Mucosa of rectum (tissue), 2 donors: Measurements from ENCODE around the gene FAM124B.

Source experiments
- H3K27ac ChIP-seq, 2 donors: one replicate each; pipeline ENCODE4 v1.7.0; 2013; ENCODE audit warnings: inconsistent platforms in 2 of 2, low read depth in 2 of 2, low read length in 2 of 2
- H3K27me3 ChIP-seq, 2 donors: one replicate each; pipeline ENCODE4 v1.7.0; 2013; ENCODE audit warnings: low read length in 2 of 2; ENCODE audit not compliant: control insufficient read depth in 2 of 2, insufficient read depth in 2 of 2
- H3K36me3 ChIP-seq, 2 donors: one replicate each; pipeline ENCODE4 v1.7.0; 2013; ENCODE audit warnings: low read length in 2 of 2; ENCODE audit not compliant: control insufficient read depth in 2 of 2, insufficient read depth in 2 of 2
- H3K4me1 ChIP-seq, 2 donors: one replicate each; pipeline ENCODE4 v1.7.0; 2013; ENCODE audit warnings: low read length in 2 of 2, mild to moderate bottlenecking in 1 of 2; ENCODE audit not compliant: control insufficient read depth in 2 of 2, insufficient read depth in 2 of 2
- H3K4me3 ChIP-seq, 2 donors: one replicate each; pipeline ENCODE4 v1.7.0; 2013; ENCODE audit warnings: low read length in 2 of 2
- H3K9ac ChIP-seq, 2 donors: one replicate each; pipeline ENCODE4 v1.7.0; 2013; ENCODE audit warnings: low read length in 2 of 2, low read depth in 1 of 2, mild to moderate bottlenecking in 1 of 2
- H3K9me3 ChIP-seq, 2 donors: one replicate each; pipeline ENCODE4 v1.7.0; 2013; ENCODE audit warnings: low read length in 2 of 2; ENCODE audit not compliant: control insufficient read depth in 2 of 2
- donor health status: healthy.
- donor health status: Normal muscosa, but diverticular disease.

Gene FAM124B

DNA sequence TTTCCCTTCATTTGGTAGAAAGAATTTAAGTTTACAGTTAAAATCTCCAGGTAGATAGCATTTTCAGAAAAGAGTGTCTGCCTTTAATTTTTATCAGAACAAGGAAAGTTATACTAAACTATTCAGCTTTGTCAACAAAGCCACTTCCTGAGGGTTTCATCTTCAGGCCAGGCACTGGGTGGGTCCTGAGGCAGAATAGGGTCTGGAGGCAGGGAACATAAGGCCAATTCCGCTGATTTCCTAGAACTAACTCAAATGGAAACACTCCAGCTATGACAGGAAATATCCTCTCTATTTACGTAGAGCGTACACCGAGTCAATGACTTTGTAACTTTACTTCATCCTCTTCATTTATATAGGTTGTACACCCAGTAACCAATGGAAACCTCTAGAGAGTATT is 32.7 kb upstream of the FAM124B start:
- no peaks in the 10 kb centered on the region for H3K27me3 ChIP-seq
- no peaks in the 10 kb centered on the region for H3K4me1 ChIP-seq
- no peak overlapping the region for H3K27ac ChIP-seq

DNA sequence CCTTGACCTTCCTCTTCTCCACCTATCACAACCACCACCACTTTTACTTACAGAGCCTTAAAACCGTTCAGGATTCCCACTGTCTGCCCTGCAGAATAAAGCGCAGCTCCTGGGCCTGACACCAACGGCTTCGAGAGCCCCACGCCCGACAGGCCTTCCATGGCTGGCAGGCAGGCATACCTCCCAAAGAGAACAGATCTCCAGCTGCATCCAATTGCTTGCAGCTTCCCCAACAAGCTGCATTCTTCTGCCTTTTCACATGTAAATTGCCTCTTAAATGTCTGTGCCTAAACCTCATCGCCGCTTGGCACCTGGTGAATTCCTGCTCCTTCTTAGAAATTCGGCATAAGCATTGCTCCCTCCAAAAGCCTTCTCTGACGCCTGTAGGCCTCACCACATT is 31.5 kb upstream of the FAM124B start:
- Histone ChIP-seq H3K4me3 (no peak overlapping the region), H3K36me3 (no peaks in the 10 kb centered on the region), H3K27ac (no peak overlapping the region), H3K27me3 (no peaks in the 10 kb centered on the region), H3K9ac (no peak overlapping the region), H3K9me3 (no peaks in the 10 kb centered on the region), H3K4me1 (no peaks in the 10 kb centered on the region)

More for the DNA sequence above, 32.7 kb upstream of the FAM124B start:
- Histone ChIP-seq H3K36me3 (no peaks in the 10 kb centered on the region), H3K9me3 (no peaks in the 10 kb centered on the region), H3K4me3 (no peak overlapping the region), H3K9ac (no peak overlapping the region)

DNA sequence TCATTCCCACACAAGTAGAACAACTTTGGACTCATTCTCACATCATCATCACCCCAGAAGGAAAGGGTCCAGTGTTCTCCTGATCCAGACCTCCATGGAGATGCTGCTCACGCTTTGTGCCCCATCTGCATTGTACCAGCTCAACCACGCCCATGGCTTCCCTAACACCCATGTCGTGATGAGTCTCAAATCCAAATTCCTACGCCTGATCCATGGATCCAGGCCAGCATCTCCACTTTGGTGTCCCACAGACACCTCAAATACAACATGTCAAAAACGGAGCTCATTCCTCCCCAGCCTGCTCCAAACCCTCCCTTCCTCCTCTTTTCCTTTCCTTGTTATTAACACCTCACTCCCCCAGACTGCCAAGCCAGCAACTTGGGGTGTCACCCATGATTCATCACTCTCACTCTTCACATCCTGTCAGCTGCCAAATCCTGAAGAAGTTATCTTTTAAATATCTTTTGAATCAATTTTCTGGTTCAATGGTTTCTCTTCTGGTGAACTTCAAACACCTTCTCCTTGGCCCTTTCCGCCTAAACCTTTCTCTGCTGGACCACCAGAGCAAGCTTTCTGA is 30.2 kb upstream of the FAM124B start:
- Histone ChIP-seq H3K9me3 (no peaks in the 10 kb centered on the region), H3K27ac (no peak overlapping the region), H3K36me3 (no peaks in the 10 kb centered on the region), H3K4me3 (no peak overlapping the region), H3K27me3 (no peaks in the 10 kb centered on the region), H3K9ac (no peak overlapping the region), H3K4me1 (no peaks in the 10 kb centered on the region)

DNA sequence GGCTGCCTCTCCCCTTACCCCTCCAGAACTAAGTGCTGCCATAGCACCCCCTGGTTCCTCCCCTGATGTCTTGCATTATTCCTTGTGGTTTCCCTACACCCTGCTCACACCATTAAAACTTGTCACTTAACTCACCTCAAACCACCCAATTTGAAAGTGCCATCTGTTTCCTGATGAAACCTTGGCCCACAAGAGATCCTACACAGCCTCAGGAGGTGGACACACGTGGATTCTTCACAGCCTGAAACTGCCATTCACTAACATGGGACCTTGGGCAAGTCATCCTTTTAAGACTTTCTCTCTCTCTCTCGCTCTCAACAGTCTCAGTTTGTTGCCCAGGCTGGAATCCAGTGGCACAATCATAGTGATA is 27.5 kb upstream of the FAM124B start:
- Histone ChIP-seq H3K36me3 (no peaks in the 10 kb centered on the region), H3K27me3 (no peaks in the 10 kb centered on the region), H3K4me1 (no peaks in the 10 kb centered on the region), H3K9ac (no peak overlapping the region), H3K4me3 (no peak overlapping the region), H3K27ac (no peak overlapping the region), H3K9me3 (no peaks in the 10 kb centered on the region)

DNA sequence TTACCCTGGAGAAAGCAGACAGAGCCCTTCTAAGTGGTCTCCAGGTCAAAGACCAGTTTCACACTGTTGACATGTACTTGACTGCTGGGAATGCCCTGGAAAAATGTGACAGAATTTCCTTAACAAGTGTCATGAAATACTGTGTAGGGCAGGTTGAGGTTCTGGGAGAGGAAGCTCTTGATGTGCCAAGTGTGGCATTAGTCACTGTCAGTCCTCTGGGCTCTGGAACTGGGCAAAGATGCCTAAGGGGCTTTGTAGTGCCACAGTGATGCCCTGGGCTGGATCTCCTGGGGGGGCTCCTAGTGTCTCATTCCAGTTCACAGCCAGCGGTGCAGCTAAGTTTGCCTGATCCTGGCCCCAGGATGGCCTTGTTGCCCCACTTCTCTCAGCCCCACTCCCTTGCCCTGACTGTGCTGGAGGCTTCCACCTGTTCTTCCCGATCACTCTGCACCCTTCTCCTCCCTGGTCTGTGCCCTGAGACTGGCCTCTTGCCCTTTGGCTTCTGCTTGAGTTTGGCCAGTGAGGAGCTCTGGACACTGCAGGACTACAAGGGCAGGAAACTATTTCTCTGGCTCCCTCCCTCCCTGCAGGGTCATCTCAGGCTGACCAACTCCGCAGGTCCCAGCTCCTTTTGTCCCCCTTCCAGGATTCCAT is 27.0 kb upstream of the FAM124B start:
- H3K4me3 ChIP-seq = no peak overlapping the region
- no peaks in the 10 kb centered on the region for H3K4me1 ChIP-seq
- H3K27ac ChIP-seq = no peak overlapping the region
- H3K9me3 ChIP-seq = no peaks in the 10 kb centered on the region
- H3K27me3 ChIP-seq = no peaks in the 10 kb centered on the region
- no peaks in the 10 kb centered on the region for H3K36me3 ChIP-seq
- no peak overlapping the region for H3K9ac ChIP-seq

DNA sequence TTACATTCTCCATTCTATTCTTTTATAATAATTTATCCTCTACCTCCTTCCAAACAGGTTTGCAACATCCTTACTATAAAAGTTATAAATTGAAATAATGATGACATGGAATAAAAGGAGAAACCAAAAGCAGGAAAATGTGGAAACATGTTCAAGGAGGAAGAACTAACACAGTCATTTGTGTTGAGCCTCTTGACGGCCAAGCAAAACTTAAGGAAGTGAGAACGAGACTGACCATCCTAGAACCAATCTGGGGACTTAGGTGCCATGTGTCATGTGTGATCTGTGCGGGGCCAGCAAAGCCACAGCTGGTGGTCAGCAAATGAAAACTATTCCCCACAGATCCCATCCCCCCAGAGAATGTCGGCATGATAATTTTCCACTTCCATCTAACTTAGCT is 25.6 kb upstream of the FAM124B start:
- Histone ChIP-seq H3K36me3 (no peaks in the 10 kb centered on the region), H3K27me3 (no peaks in the 10 kb centered on the region), H3K9ac (no peak overlapping the region), H3K4me3 (no peak overlapping the region), H3K27ac (no peak overlapping the region), H3K9me3 (no peaks in the 10 kb centered on the region), H3K4me1 (no peaks in the 10 kb centered on the region)

DNA sequence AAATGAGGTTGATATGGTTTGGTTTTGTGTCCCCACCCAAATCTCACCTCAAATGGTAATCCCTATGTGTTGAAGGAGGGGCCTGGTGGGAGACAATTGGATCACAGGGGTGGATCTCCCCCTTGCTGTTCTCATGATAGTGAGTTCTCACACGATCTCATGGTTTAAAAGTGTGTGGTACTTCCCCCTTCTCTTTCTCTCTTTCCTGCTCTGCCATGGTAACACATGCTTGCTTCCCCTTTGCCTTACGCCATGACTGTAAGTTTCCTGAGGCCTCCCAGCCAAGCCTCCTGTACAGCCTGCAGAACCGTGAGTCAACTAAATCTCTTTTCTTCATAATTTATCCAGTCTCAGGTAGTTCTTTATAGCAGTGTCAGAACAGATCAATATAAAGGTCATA is 24.7 kb upstream of the FAM124B start:
- Histone ChIP-seq H3K4me1 (no peaks in the 10 kb centered on the region), H3K27me3 (no peaks in the 10 kb centered on the region), H3K4me3 (no peak overlapping the region), H3K9ac (no peak overlapping the region), H3K27ac (no peak overlapping the region), H3K36me3 (no peaks in the 10 kb centered on the region), H3K9me3 (no peaks in the 10 kb centered on the region)

DNA sequence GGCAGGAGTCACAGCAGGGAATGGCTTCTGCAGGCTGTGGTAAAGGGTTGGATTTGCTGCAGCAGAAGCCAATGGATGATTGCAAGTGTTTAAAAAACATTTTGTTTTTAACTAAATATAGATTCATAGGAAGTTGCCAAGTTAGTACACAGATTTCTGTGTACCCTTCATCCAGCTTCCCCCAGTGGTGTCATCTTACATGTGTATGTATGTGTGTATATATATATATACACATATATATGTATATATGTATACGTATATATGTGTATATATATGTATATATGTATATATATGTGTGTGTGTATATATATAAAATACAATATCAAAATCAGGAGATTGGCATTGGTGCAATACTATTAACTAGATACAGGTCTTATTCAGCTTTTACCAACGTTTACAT is 19.2 kb upstream of the FAM124B start:
- no peaks in the 10 kb centered on the region for H3K4me1 ChIP-seq
- no peak overlapping the region for H3K9ac ChIP-seq
- no peak overlapping the region for H3K27ac ChIP-seq
- H3K27me3 ChIP-seq = no peaks in the 10 kb centered on the region
- no peak overlapping the region for H3K4me3 ChIP-seq
- H3K9me3 ChIP-seq = no peaks in the 10 kb centered on the region
- H3K36me3 ChIP-seq = no peaks in the 10 kb centered on the region

DNA sequence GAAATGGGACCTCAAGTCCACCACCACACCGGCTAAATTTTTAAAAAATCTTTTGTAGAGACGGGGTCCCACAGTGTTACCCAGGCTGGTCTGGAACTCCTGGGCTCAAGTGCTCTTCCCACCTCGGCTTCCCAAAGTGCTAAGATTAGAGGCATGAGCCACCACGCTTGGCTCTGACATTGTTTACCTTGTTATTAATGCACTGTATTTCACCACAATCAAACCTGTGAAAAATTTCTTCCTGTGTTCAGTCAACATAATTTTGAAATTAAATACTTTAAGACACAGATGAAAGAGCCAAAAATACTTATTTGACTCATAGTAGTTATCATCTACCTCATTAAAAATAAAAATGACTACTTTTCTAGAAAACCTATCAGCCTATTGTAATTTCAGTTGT is 16.0 kb upstream of the FAM124B start:
- no peaks in the 10 kb centered on the region for H3K36me3 ChIP-seq
- H3K9ac ChIP-seq = no peak overlapping the region
- no peaks in the 10 kb centered on the region for H3K9me3 ChIP-seq
- no peak overlapping the region for H3K4me3 ChIP-seq
- no peaks in the 10 kb centered on the region for H3K4me1 ChIP-seq
- H3K27me3 ChIP-seq = no peaks in the 10 kb centered on the region
- no peak overlapping the region for H3K27ac ChIP-seq

DNA sequence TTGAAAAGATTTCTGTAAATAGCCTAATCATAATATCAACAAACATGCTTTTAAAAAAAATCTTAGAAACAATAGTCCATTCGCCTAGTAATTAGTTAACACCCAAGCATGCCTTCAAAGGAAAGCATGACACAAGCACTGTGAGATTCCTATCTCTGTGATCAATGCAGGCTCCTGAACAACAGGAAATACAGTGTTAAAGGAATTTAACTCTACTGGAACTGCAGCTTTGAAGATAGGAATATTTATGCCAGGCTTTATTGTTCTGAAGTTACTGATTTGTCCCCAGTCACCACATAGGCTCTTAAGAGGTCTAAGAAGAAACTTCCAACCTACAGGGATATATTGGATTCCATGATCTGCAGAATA is 15.4 kb upstream of the FAM124B start:
- Histone ChIP-seq H3K9ac (no peak overlapping the region), H3K4me1 (no peaks in the 10 kb centered on the region), H3K27me3 (no peaks in the 10 kb centered on the region), H3K9me3 (no peaks in the 10 kb centered on the region), H3K36me3 (no peaks in the 10 kb centered on the region), H3K27ac (no peak overlapping the region), H3K4me3 (no peak overlapping the region)
